ENCODE measurements around the gene CCER1.

CCER1 gene

DNA sequence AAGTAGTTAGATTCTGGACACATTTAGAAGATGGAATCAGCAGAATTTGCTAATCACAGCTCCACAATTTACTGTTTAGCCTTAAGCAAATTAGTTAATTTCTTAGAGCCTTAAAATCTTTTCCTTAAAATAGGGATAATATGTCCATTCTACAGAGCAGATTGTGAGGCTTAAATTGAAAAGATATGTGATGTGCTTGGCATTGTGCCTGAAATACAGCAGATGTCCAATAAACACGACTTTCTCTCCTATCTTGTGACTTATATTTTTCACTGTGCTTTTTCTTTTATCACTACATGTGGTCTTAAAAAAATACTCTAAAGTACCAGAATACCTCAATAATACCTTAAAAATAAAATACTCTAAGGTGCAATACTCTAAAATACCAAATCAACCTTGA is 30.6 kb downstream of the CCER1 start:
- DNase-seq (ENCODE audit: insufficient read length, low spot score), result no peak
- FAIRE-seq, result no peak

DNA sequence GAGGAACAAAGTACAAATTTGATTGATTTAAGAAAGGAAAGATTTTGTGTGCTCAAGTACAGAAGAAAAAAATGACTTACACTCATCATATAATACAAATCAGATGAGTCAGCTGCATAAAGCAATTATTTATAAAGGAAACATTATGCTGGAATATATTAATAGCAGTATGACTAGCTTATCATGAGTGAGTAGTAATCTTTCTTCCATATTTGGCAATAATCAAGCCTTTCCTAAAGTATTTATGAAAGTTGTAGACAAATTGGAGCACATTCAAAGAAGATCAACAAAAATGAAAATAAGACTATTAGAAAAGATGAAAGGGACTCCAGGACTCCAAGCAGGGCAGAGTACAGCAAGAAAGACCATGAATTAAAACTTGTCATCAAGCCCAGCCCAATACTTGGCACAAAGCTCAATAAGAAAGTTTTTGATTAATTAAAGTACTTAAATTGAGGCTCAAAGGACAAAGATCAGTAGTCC is 32.8 kb downstream of the CCER1 start:
- no peak for DNase-seq (ENCODE audit: insufficient read length, low spot score)
- FAIRE-seq, result no peak

- no peak for DNase-seq (ENCODE audit: insufficient read length, low spot score)
- FAIRE-seq, result no peak
Measured at GRCh38 chr12:90921536-90921935, 33.4 kb downstream of the CCER1 start.

DNA sequence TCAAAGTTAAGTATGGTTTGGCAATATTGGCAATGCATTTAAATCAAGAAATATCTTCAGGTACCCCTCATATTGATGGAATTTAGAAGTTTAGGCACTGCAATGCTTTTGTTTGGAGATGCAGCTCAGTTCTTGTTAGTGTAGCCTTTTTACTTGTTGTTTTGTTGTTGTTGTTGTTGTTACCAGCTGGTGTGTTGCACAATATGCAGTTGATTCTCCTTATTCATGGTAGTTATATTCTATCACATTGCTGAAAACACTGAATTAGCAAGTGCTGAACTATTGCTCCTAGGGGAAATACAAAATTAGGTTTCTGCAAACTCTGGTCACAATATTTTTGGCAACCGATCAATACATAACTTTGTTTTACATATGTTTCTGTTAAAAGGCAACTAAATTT is 34.8 kb downstream of the CCER1 start:
- no peak for DNase-seq (ENCODE audit: insufficient read length, low spot score)
- FAIRE-seq, result no peak

DNA sequence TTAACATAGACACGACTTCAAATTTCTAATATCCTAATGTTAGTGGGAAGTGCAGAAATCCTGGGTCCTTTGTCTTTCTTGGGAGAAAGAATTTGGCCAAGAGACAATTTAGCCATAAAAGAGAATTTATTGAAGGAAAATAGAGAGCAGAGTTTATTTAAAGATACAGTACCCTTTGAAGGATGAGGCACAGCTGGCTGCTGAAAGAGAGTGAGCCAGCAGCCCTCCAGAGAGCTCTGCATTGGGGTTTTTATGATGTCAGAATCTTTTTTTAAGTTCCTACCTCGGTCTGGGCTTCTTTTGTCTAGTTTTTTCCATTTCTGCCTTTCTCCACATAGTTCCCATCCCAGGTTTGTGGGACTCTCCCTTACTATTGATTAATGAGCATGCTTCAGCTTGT is 37.5 kb downstream of the CCER1 start:
- DNase-seq (ENCODE audit: insufficient read length, low spot score), result no peak
- FAIRE-seq, result no peak

DNA sequence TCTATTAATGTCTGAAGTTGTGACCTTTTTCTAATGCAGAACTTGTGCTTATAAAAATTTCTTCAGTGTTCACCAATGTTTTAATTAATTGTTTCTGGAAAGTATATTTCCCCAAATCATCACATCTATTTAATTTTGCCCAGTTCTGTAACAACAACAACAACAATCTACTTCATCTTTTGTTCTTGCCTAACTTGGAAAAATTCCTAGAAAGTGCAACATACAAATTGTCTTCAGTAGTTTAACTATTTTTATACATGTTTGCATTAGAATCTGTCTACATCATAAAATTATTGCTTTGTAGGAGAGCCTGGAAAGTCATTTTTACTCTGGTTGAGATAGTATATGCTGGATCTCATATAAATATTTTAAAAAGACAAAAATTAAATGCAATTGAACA is 38.5 kb downstream of the CCER1 start:
- FAIRE-seq (no peak), DNase-seq (ENCODE audit: insufficient read length, low spot score) (no peak)

DNA sequence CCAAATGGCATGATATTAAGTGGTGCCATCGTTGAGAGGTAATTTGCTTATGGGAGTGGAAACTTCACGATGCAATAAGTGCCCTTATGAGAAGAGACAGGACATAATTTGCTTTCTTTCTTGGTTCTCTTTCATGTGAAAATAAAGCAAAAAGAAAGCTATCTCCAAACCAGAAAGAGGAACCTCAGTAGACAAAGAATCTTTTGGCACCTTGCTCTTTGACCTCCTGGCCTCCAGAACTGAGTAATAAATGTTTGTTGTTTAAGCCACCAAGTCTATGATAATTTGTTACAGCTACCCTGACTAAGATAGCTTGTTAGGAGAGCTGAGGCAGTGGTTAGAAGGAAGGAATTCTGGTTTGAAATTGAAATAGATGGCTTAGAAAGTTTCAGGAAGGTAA is 39.6 kb downstream of the CCER1 start:
- FAIRE-seq, result no peak
- no peak for DNase-seq (ENCODE audit: insufficient read length, low spot score)

- FAIRE-seq, result no peak
- no peak for DNase-seq (ENCODE audit: insufficient read length, low spot score)
Measured at GRCh38 chr12:90910958-90911357, 44.0 kb downstream of the CCER1 start.

DNA sequence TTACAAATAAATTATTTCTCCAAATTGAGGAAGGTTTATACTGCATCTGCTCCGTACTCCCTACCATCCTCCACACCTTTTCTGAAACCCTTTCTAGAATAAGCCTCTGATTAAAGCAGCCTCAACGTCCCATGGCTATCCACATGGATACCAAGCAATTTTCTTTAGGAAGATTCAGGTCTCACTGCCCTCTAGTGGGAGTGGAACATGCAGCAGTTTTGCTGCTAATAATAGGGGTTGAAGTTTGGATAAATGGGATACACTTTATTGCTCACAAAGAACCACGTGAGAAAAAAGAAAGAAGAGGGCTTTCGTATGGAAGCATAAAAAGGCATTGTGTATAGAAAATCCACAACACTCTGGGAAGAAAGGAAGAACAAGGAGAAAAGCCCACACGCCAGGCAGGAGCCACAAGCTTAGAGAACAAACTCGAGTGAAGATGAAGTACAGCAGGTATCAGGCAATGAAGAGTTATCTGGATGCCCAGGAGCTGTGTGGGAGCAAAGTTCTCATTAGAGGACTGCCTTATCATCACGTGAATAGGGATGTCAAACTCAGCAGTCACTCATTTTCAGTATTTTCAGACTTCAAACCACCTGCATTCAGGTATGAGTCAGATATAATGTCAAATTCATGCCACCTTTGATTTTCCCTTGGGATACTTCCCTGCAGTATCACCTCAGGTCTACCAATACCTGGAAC is 45.8 kb downstream of the CCER1 start:
- FAIRE-seq, result peak; percentile 71
- no peak for DNase-seq (ENCODE audit: insufficient read length, low spot score)

DNA sequence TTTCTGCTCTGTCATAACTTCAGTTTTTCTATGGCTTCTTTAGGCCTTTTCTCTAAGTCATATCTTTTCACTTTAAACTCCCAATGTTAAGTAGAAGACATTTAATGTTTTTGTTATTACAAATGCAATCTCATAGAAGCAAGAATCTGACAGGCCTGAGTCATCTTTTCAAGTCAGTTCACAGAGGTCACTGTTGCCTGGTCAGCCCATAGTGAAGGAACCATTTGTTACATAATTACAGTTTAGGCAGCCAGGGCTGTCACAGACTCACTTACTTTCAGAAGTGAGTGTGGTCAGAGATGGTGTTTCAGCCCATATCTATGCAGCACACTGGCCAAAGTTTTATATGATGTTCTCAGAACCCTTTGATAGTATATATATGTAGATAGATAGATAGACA is 46.5 kb downstream of the CCER1 start:
- DNase-seq (ENCODE audit: insufficient read length, low spot score), result no peak
- no peak for FAIRE-seq

DNA sequence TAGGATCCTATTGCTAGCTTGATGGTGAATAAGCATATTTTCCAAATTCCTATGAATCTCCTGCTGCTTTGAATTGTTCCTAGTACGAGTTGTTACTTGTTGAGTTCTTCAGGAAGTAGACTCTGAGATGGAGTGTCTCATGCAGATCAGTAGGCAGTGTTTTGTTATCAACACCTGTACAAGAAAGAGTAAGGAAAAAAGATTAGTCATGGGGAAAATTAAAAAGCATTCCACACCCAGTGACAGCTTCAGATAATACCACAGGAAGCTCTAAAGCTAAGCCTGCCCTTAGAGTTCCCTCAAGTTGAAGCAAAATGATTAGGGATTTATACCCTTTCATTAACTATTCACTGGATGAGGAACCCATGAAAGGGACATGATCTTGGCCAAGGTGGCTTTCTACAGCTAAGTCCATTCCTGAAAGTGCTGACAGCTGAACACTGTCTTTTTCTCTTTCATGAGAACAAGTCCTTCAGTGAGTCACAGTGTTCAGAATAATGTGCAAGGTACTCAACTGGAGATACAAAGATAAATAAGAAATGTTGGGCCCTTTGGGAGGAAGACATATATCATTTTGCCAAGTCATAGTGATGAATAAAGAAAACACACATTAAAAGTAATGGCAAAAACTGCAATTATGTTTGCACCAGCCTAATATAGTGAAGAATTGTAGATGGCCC is 49.1 kb downstream of the CCER1 start:
- FAIRE-seq (no peak), DNase-seq (ENCODE audit: insufficient read length, low spot score) (no peak)

- no peak for FAIRE-seq
- no peak for DNase-seq (ENCODE audit: insufficient read length, low spot score)
Measured at GRCh38 chr12:90902596-90902995, 52.4 kb downstream of the CCER1 start.
